NCI-H460 (cell line): Measurements from ENCODE around the gene KIAA0232. TPM values are rescaled to one million over a fixed set of nuclear protein-coding genes. Genes with fewer than 3 reads are reported as not detected.
"Not testable (repeated sequence)": the region's sequence is repeated elsewhere in the genome, so short reads cannot be mapped to it uniquely, and the experiment has no call there.

Experiments used
- DNase-seq: peaks from one replicate; pipeline ENCODE4 v3.0.0-alpha.2; 2016; ENCODE audit warnings: low read depth; ENCODE audit errors: extremely low read depth
- total RNA-seq: library from RNA; depleted of rRNA; stranded (reverse); fragments of >200 nt; shearing (Covaris generic); gene quantifications from 2 replicates; pipeline ENCODE4 v1.2.3, GENCODE V29; 2014

KIAA0232 gene
- total RNA-seq, 1 experiment from 2014 or later: 12.0 TPM

- no peak for DNase-seq
These were observed 92.9 kb downstream of the KIAA0232 start for GRCh38 chr4:6875431-6875831.

GRCh38 chr4:6876440-6876839 lies 93.9 kb downstream of the KIAA0232 start:
- DNase-seq: no peak

GRCh38 chr4:6877067-6877466 lies 94.5 kb downstream of the KIAA0232 start:
- DNase-seq: no peak

GRCh38 chr4:6878451-6879059 lies 96.0 kb downstream of the KIAA0232 start:
- DNase-seq: no peak

GRCh38 chr4:6880691-6881090 lies 98.2 kb downstream of the KIAA0232 start:
- DNase-seq: no peak

- DNase-seq: no peak
These were observed 99.4 kb downstream of the KIAA0232 start for GRCh38 chr4:6881908-6882307.

- no peak for DNase-seq
These were observed 101.9 kb downstream of the KIAA0232 start for GRCh38 chr4:6884341-6884870.

- DNase-seq: no peak
These were observed 103.5 kb downstream of the KIAA0232 start for GRCh38 chr4:6885953-6886557.

- no peak for DNase-seq
These were observed 104.4 kb downstream of the KIAA0232 start for GRCh38 chr4:6886886-6887285.

GRCh38 chr4:6887591-6888371 lies 105.3 kb downstream of the KIAA0232 start:
- no peak for DNase-seq

- DNase-seq: no peak
These were observed 106.1 kb downstream of the KIAA0232 start for GRCh38 chr4:6888506-6889071.

GRCh38 chr4:6889101-6889735 lies 106.7 kb downstream of the KIAA0232 start:
- DNase-seq: no peak

- DNase-seq: no peak
These were observed 107.3 kb downstream of the KIAA0232 start for GRCh38 chr4:6889736-6890324.

- DNase-seq: no peak
These were observed 107.8 kb downstream of the KIAA0232 start for GRCh38 chr4:6890358-6890757.

GRCh38 chr4:6890971-6891370 lies 108.4 kb downstream of the KIAA0232 start:
- not testable (repeated sequence) for DNase-seq

- DNase-seq: no peak
These were observed 109.1 kb downstream of the KIAA0232 start for GRCh38 chr4:6891436-6892170.

- no peak for DNase-seq
These were observed 109.8 kb downstream of the KIAA0232 start for GRCh38 chr4:6892190-6892908.

GRCh38 chr4:6892909-6893202 lies 110.3 kb downstream of the KIAA0232 start:
- no peak for DNase-seq

- DNase-seq: no peak
These were observed 111.0 kb downstream of the KIAA0232 start for GRCh38 chr4:6893449-6894085.
